Measurements from ENCODE around the gene TMEM175. TPM values are rescaled to one million over a fixed set of nuclear protein-coding genes. Genes with fewer than 3 reads are reported as not detected.

TMEM175 gene
- total RNA-seq, 2 donors from 2014 or later = 20.2 to 24.0 TPM

GRCh38 chr4:900073-900472, 32.2 kb upstream of the TMEM175 start:
- no peak for DNase-seq (ENCODE audit: low spot score)
- H3K4me1 ChIP-seq = no peaks in the 10 kb centered on the region
- TF ChIP-seq CTCF (IDR thresholded peaks at IDR 0.05) = no peak
- H3K9me3 ChIP-seq = no peaks in the 10 kb centered on the region
- no peak overlapping the region for H3K4me3 ChIP-seq
- H3K27ac ChIP-seq = no peak overlapping the region
- peaks cover 29% of the 10 kb centered on the region for H3K36me3 ChIP-seq
- no peaks in the 10 kb centered on the region for H3K27me3 ChIP-seq

GRCh38 chr4:900721-901120, 31.5 kb upstream of the TMEM175 start:
- no peak overlapping the region for H3K27ac ChIP-seq
- H3K4me3 ChIP-seq = no peak overlapping the region
- no peak for DNase-seq (ENCODE audit: low spot score)
- H3K27me3 ChIP-seq = no peaks in the 10 kb centered on the region
- H3K9me3 ChIP-seq = no peaks in the 10 kb centered on the region
- TF ChIP-seq CTCF (IDR thresholded peaks at IDR 0.05) = no peak
- H3K4me1 ChIP-seq = no peaks in the 10 kb centered on the region
- H3K36me3 ChIP-seq = peaks cover 22% of the 10 kb centered on the region

- H3K27ac ChIP-seq = no peak overlapping the region
- no peaks in the 10 kb centered on the region for H3K9me3 ChIP-seq
- no peak overlapping the region for H3K4me3 ChIP-seq
- TF ChIP-seq CTCF (IDR thresholded peaks at IDR 0.05) = no peak
- DNase-seq (ENCODE audit: low spot score) = no peak
- no peaks in the 10 kb centered on the region for H3K27me3 ChIP-seq
- H3K4me1 ChIP-seq = no peaks in the 10 kb centered on the region
- H3K36me3 ChIP-seq = peaks cover 17% of the 10 kb centered on the region
Measured at GRCh38 chr4:901192-901910, 30.9 kb upstream of the TMEM175 start.

- H3K4me3 ChIP-seq = no peak overlapping the region
- no peak for TF ChIP-seq CTCF (IDR thresholded peaks at IDR 0.05)
- no peaks in the 10 kb centered on the region for H3K4me1 ChIP-seq
- no peaks in the 10 kb centered on the region for H3K36me3 ChIP-seq
- no peak for DNase-seq (ENCODE audit: low spot score)
- H3K27ac ChIP-seq = no peak overlapping the region
- H3K27me3 ChIP-seq = no peaks in the 10 kb centered on the region
- no peaks in the 10 kb centered on the region for H3K9me3 ChIP-seq
Measured at GRCh38 chr4:903066-904046, 28.9 kb upstream of the TMEM175 start.

GRCh38 chr4:905485-906338, 26.5 kb upstream of the TMEM175 start:
- no peaks in the 10 kb centered on the region for H3K4me1 ChIP-seq
- no peak overlapping the region for H3K4me3 ChIP-seq
- DNase-seq (ENCODE audit: low spot score) = no peak
- H3K27me3 ChIP-seq = no peaks in the 10 kb centered on the region
- H3K36me3 ChIP-seq = peaks cover 2% of the 10 kb centered on the region
- H3K9me3 ChIP-seq = no peaks in the 10 kb centered on the region
- no peak overlapping the region for H3K27ac ChIP-seq
- no peak for TF ChIP-seq CTCF (IDR thresholded peaks at IDR 0.05)
